SK-N-SH treated with all-trans-retinoic acid at 6 μM for 48 hours (cell line): ENCODE data around the gene RBP5.

Experiments used
- ARNTL ChIP-seq: fragments of 450-650 bp; formaldehyde crosslinking; IDR thresholded peaks from 2 replicates; pipeline ENCODE4 v1.5.0; 2020; ENCODE audit warnings: low read depth, mild to moderate bottlenecking, moderate library complexity, borderline replicate concordance
- ESRRG ChIP-seq: fragments of 250-450 bp; sonication (Bioruptor Pico); IDR thresholded peaks from 2 replicates; pipeline ENCODE4 v1.6.1; 2021; ENCODE audit warnings: mild to moderate bottlenecking
- GLIS3 ChIP-seq: fragments of 250-450 bp; sonication (Bioruptor Pico); IDR thresholded peaks from 2 replicates; pipeline ENCODE4 v1.5.0; 2020; ENCODE audit warnings: mild to moderate bottlenecking, moderate library complexity
- PPARA ChIP-seq: fragments of 250-450 bp; sonication (Bioruptor Pico); IDR thresholded peaks from 2 replicates; pipeline ENCODE4 v1.5.0; 2020; ENCODE audit warnings: mild to moderate bottlenecking, borderline replicate concordance
- ZC3H10 ChIP-seq: fragments of 250-450 bp; sonication (Bioruptor Pico); IDR thresholded peaks from 2 replicates; pipeline ENCODE4 v1.5.1; 2021; ENCODE audit warnings: mild to moderate bottlenecking, moderate library complexity
- ZFP30 ChIP-seq: fragments of 450-650 bp; formaldehyde crosslinking; IDR thresholded peaks from 2 replicates; pipeline ENCODE4 v1.5.0; 2022; ENCODE audit warnings: mild to moderate bottlenecking, moderate library complexity
- TF ChIP-seq, protein P1 (sequence below): fragments of 250-450 bp; sonication (Bioruptor Pico); IDR thresholded peaks from 2 replicates; pipeline ENCODE4 v1.8.0; 2020; ENCODE audit warnings: mild to moderate bottlenecking, moderate library complexity, borderline replicate concordance
- TF ChIP-seq, protein P2 (sequence below): fragments of 250-450 bp; sonication (Bioruptor Pico); IDR thresholded peaks from 2 replicates; pipeline ENCODE4 v1.5.1; 2021; ENCODE audit warnings: mild to moderate bottlenecking, moderate library complexity
- TF ChIP-seq, protein P3 (sequence below): fragments of 250-450 bp; sonication (Bioruptor Pico); IDR thresholded peaks from 2 replicates; pipeline ENCODE4 v1.5.1; 2020; ENCODE audit warnings: low read depth, mild to moderate bottlenecking, moderate library complexity

DNA sequence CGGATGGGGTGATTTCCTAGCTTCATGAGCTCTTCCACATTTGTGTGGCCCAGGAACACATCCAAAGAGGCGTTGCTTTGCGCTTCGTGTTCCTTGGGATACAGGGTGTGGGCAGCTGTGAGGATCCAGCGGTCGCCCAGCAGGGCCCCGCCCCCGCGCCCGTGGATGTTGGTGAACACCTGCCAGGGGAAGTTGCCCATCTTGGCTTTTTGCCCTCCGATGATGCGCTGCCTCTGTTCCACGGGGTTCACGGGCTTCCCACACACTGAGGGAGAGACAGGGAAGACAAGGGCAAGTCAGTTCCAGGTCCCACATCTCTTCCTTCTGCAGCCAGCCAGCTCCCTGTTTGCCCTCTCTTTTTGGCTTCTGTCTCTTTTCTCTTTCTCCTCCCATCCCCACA is 47.7 kb downstream of the RBP5 start:
- no peak for TF ChIP-seq ARNTL
- TF ChIP-seq, protein P1, sequence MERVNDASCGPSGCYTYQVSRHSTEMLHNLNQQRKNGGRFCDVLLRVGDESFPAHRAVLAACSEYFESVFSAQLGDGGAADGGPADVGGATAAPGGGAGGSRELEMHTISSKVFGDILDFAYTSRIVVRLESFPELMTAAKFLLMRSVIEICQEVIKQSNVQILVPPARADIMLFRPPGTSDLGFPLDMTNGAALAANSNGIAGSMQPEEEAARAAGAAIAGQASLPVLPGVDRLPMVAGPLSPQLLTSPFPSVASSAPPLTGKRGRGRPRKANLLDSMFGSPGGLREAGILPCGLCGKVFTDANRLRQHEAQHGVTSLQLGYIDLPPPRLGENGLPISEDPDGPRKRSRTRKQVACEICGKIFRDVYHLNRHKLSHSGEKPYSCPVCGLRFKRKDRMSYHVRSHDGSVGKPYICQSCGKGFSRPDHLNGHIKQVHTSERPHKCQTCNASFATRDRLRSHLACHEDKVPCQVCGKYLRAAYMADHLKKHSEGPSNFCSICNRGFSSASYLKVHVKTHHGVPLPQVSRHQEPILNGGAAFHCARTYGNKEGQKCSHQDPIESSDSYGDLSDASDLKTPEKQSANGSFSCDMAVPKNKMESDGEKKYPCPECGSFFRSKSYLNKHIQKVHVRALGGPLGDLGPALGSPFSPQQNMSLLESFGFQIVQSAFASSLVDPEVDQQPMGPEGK (CRISPR knock-in tag): no peak
- no peak for TF ChIP-seq ZC3H10 (CRISPR knock-in tag)
- no peak for TF ChIP-seq PPARA (CRISPR knock-in tag)
- no peak for TF ChIP-seq GLIS3 (CRISPR knock-in tag)
- TF ChIP-seq, protein P2, sequence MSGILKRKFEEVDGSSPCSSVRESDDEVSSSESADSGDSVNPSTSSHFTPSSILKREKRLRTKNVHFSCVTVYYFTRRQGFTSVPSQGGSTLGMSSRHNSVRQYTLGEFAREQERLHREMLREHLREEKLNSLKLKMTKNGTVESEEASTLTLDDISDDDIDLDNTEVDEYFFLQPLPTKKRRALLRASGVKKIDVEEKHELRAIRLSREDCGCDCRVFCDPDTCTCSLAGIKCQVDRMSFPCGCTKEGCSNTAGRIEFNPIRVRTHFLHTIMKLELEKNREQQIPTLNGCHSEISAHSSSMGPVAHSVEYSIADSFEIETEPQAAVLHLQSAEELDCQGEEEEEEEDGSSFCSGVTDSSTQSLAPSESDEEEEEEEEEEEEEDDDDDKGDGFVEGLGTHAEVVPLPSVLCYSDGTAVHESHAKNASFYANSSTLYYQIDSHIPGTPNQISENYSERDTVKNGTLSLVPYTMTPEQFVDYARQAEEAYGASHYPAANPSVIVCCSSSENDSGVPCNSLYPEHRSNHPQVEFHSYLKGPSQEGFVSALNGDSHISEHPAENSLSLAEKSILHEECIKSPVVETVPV: no peak
- TF ChIP-seq, protein P3, sequence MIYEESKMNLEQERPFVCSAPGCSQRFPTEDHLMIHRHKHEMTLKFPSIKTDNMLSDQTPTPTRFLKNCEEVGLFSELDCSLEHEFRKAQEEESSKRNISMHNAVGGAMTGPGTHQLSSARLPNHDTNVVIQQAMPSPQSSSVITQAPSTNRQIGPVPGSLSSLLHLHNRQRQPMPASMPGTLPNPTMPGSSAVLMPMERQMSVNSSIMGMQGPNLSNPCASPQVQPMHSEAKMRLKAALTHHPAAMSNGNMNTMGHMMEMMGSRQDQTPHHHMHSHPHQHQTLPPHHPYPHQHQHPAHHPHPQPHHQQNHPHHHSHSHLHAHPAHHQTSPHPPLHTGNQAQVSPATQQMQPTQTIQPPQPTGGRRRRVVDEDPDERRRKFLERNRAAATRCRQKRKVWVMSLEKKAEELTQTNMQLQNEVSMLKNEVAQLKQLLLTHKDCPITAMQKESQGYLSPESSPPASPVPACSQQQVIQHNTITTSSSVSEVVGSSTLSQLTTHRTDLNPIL: no peak
- TF ChIP-seq ESRRG (CRISPR knock-in tag): no peak
- no peak for TF ChIP-seq ZFP30
